GM19324 (cell line): ENCODE results near the gene SOAT1.
"Not testable (repeated sequence)": the region's sequence is repeated elsewhere in the genome, so short reads cannot be mapped to it uniquely, and the experiment has no call there.

Experiments used
- ATAC-seq: cut with Tn5 transposase; IDR thresholded peaks from one replicate; pipeline ENCODE4 v1.9.1; 2021; ENCODE audit warnings: mild to moderate bottlenecking, moderate library complexity; ENCODE audit not compliant: unreplicated experiment, low FRiP score

The SOAT1 gene

GRCh38 chr1:179342740-179343404, 49.3 kb downstream of the SOAT1 start:
- no peak for ATAC-seq

DNA sequence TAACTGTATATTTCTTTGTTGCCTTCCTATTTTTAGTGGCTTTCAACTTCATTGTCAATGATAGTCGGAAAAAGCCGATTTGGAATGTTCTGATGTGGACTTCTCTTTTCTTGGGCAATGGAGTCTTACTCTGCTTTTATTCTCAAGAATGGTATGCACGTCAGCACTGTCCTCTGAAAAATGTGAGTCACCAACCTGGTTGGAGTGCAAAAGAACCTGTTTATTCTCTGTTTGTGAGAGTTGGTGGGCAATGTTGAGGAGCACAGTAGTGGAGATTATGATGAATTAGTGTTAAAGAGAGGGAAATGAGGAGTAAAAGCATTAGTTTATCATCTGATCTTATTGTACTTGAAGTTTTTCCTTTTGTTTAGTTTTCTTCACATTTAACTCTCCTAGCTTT, 57.7 kb downstream of the SOAT1 start:
- no peak for ATAC-seq

DNA sequence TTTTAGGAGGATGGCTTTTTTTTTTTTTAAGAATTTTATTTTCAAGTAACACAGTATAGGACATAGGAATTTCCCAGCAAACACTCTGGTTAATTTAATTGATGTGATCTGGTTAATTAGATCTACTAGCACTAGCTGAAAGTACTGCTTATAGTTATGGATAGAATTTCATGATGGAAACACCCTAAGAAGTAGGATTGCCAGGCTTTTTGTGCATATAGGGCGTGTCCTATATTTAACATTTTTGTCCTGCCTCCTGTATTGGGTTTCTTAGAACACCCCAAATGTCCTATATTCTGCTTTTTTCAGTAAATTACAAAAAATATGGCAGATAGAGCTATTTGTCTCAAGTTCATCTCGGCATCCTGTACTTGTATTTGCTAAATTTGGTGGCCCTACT, 58.6 kb downstream of the SOAT1 start:
- no peak for ATAC-seq

- no peak for ATAC-seq
Observed at GRCh38 chr1:179353546-179353945, 59.9 kb downstream of the SOAT1 start.

GRCh38 chr1:179361631-179362030, 68.0 kb downstream of the SOAT1 start:
- ATAC-seq = not testable (repeated sequence)

GRCh38 chr1:179365342-179366092, 71.9 kb downstream of the SOAT1 start, which contains the start of gene AXDND1:
AXDND1 (plus strand) TSS chr1:179365971; CDS start chr1:179366510, 539 bp downstream.
- peak; percentile 96 for ATAC-seq

DNA sequence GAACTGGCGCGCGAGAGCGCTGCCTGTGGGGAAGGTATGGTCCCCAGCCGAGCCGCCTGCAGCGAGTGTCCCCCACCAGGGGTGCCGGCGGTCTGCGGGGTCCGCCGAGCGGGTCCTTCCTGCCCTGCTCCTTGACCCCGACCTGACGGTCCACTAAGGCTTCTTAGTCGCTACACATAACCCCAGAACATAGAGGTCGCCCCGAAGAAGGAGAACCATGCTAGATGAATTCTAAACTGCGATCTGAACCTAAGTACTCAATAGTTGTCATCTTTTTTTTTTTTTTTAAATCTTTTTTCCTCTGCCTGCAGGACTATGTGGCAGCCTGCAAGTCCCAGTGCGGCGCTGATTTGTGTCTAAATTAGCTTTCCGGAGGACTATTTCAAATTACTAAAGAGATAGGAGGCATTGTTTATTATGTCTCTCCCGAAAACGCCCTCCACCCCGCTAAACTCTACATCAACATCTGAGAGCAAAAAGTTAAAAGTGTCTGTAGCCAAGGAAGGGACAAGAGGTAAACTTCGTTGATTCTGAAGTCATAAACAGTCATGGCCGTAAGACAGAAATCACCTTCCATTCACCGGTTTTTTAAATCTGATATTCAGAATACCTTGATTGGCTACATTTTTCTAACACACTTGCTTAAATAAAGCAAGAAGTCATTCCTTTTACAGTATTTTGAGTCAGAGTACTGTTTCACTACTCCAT, 72.7 kb downstream of the SOAT1 start:
- ATAC-seq = peak; percentile 30

DNA sequence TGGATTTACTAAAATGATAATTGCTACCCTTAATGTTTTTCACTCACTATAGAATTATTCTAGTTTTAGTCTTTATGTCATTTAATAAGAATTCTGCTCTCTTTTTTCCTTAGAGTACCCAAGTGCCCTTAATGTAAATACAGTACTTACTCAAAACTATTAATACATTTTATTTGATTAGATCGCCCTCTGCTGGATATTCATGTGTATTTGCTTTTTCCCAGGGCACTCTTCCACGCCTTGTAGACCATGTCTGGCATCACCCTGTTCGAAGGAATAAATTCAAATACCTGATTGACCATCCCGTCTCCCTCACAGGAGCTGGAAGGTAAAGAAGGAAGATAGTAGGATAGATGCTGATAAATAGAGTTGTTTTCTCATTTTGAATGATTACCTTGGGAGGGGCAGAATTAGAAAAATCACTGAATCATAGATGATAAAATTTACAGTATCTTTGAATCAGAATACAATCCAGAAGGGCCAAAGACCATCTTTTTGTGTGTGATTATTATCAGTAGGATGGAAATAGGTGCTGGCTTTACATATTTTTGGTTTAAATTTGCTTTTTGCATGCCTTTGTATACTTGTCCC, 76.2 kb downstream of the SOAT1 start:
- no peak for ATAC-seq

- ATAC-seq = no peak
Observed at GRCh38 chr1:179372160-179372559, 78.6 kb downstream of the SOAT1 start.

GRCh38 chr1:179376223-179376622, 82.6 kb downstream of the SOAT1 start:
- ATAC-seq = no peak

DNA sequence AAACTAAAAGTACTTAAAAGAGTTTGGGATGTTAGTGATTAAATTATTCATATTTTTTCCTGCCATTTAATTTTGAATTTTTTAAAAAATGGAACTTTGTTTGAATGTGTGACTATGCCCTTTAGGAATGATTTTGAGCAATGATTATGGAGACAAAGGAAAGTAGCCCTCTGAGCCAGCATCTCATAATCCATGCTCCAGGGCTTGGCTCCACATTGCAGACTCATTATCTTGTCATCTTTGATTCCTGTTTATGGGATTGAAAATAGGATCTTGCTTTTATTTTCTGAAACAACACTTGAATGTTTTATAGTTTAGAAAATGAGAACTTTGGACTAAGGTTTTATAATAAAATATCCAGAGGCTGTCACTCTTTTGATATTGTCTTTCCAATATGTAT, 86.7 kb downstream of the SOAT1 start:
- ATAC-seq = no peak

DNA sequence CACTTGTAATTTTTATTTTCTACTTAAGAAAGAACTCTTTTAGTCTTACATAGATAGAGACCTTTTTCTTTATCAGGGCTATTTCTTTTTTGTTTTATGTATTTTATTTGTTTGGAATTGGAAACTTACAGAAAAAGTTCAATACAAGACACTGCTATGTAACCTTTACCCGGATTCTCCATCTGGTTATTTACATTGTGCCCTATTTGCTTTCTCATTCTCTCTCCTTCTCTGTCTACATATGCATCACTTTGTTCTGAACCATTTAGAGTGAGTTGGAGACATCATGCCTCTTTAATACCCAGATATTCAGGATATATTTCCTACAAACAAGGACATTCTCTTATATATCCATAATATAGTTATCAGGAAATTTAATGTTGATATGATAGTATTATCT, 90.4 kb downstream of the SOAT1 start:
- no peak for ATAC-seq

DNA sequence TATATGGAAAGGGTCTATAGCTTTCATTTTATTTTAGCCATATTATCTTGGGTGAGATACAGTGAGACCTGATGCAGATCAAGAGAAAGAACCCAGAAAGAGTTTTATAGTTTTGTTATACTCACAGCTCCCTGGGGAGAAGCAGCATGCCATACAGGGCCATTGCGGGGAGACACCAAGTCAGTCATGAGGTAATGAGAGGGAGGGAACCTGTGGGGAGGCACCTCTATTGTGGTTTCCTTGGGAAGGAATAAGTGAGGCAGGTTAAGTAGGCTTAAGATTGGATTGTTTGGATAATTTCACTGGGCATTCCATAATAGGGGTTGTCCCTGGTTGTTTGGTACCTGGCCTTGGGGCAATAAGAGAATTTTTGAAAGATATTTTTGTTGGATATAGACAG, 91.9 kb downstream of the SOAT1 start:
- no peak for ATAC-seq

- ATAC-seq = no peak
Observed at GRCh38 chr1:179393721-179394120, 100.1 kb downstream of the SOAT1 start.

DNA sequence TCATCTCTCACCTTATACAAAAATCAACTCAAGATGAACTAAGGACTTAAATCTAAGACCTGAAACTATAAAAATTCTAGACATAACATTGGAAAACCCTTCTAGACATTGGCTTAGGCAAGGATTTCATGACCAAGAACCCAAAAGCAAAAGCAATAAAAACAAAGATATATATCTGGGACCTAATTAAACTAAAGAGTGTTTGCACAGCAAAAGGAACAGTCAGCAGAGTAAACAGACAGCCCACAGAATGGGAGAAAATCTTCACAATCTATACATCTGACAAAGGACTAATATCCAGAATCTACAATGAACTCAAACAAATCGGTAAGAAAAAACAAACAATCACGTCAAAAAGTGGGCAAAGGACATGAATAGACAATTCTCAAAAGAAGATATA, 105.8 kb downstream of the SOAT1 start:
- not testable (repeated sequence) for ATAC-seq
